HG03060 (cell line): Measurements from ENCODE around the gene SLC5A10.
"Not testable (repeated sequence)": the region's sequence is repeated elsewhere in the genome, so short reads cannot be mapped to it uniquely, and the experiment has no call there.

ENCODE experiments used
- ATAC-seq: cut with Tn5 transposase; IDR thresholded peaks from one replicate; pipeline ENCODE4 v1.9.1; 2021; ENCODE audit warnings: low read depth, moderate number of reproducible peaks; ENCODE audit not compliant: unreplicated experiment

The SLC5A10 gene

GRCh38 chr17:18946536-18946935 lies 5.4 kb upstream of the SLC5A10 start:
- no peak for ATAC-seq

- no peak for ATAC-seq
These were observed 4.1 kb upstream of the SLC5A10 start for GRCh38 chr17:18947866-18948265.

- no peak for ATAC-seq
These were observed 3.4 kb upstream of the SLC5A10 start for GRCh38 chr17:18948476-18949006.

GRCh38 chr17:18949566-18949965 lies 2.4 kb upstream of the SLC5A10 start:
- no peak for ATAC-seq

GRCh38 chr17:18950346-18950745 lies 1.6 kb upstream of the SLC5A10 start:
- no peak for ATAC-seq

- no peak for ATAC-seq
These were observed 740 bp upstream of the SLC5A10 start for GRCh38 chr17:18950944-18951905.

GRCh38 chr17:18953231-18953728 lies 1.3 kb downstream of the SLC5A10 start:
- no peak for ATAC-seq

- no peak for ATAC-seq
These were observed 2.4 kb downstream of the SLC5A10 start for GRCh38 chr17:18954321-18954720.

- no peak for ATAC-seq
These were observed 3.0 kb downstream of the SLC5A10 start for GRCh38 chr17:18955009-18955408.

- ATAC-seq: not testable (repeated sequence)
These were observed 4.1 kb downstream of the SLC5A10 start for GRCh38 chr17:18956021-18956420.

GRCh38 chr17:18956581-18956980 lies 4.6 kb downstream of the SLC5A10 start:
- ATAC-seq: no peak

GRCh38 chr17:18957831-18958230 lies 5.9 kb downstream of the SLC5A10 start:
- ATAC-seq: no peak

GRCh38 chr17:18958611-18959010 lies 6.6 kb downstream of the SLC5A10 start:
- ATAC-seq: no peak

GRCh38 chr17:18959071-18959844 lies 7.3 kb downstream of the SLC5A10 start:
- no peak for ATAC-seq

GRCh38 chr17:18959845-18960240 lies 7.9 kb downstream of the SLC5A10 start:
- no peak for ATAC-seq

- ATAC-seq: no peak
These were observed 8.3 kb downstream of the SLC5A10 start for GRCh38 chr17:18960241-18960665.

GRCh38 chr17:18960803-18961511 lies 9.0 kb downstream of the SLC5A10 start:
- ATAC-seq: no peak

GRCh38 chr17:18961634-18962493 lies 9.9 kb downstream of the SLC5A10 start:
- no peak for ATAC-seq

GRCh38 chr17:18962494-18962815 lies 10.5 kb downstream of the SLC5A10 start:
- no peak for ATAC-seq
